ENCODE measurements around the gene GON7. TPM values are rescaled to one million over a fixed set of nuclear protein-coding genes. Genes with fewer than 3 reads are reported as not detected.

Gene GON7
- total RNA-seq, 1 donor from 2014 or later = 11.9 TPM

- no peak for DNase-seq
Measured at GRCh38 chr14:93156693-93157369, 50.0 kb downstream of the GON7 start.

GRCh38 chr14:93155667-93156066 lies 51.2 kb downstream of the GON7 start:
- no peak for DNase-seq

- DNase-seq = no peak
Measured at GRCh38 chr14:93153121-93153520, 53.7 kb downstream of the GON7 start.

Other genes with a start within 250 kb of the GON7 start
- 24.3 TPM for gene ITPK1, start 91.1 kb downstream of the GON7 start, total RNA-seq
- gene MOAP1, start 22.2 kb downstream of the GON7 start, total RNA-seq = 70.3 TPM
- 8.6 TPM for gene LYSET, start 21.7 kb downstream of the GON7 start, total RNA-seq
- gene UBR7, start 191 bp upstream of the GON7 start, total RNA-seq = 56.6 TPM
- gene BTBD7, start 126.0 kb upstream of the GON7 start, total RNA-seq = 55.7 TPM
- not detected for gene COX8C, start 140.1 kb upstream of the GON7 start, total RNA-seq
- 51.9 TPM for gene UNC79, start 223.9 kb upstream of the GON7 start, total RNA-seq

All from occipital lobe (tissue), 2 donors.